ENCODE results near the gene RAD17.

The RAD17 gene

GRCh38 chr5:69454460-69455249 lies 85.0 kb downstream of the RAD17 start:
- TF ChIP-seq CREB1 (IDR thresholded peaks at IDR 0.05; ENCODE audit: low read depth) (no peak), USF1 (IDR thresholded peaks at IDR 0.05) (no peak), ZBTB7A (IDR thresholded peaks at IDR 0.05; ENCODE audit: low read depth) (no peak), EGR1 (IDR thresholded peaks at IDR 0.05) (no peak), YY1 (IDR thresholded peaks at IDR 0.05; ENCODE audit: low read depth) (no peak), TAF1 (IDR thresholded peaks at IDR 0.05; ENCODE audit: low read depth) (no peak), EP300 (IDR thresholded peaks at IDR 0.05; ENCODE audit: borderline replicate concordance) (no peak), MAX (IDR thresholded peaks at IDR 0.05) (no peak), TCF12 (IDR thresholded peaks at IDR 0.05; ENCODE audit: low read depth) (no peak), FOXM1 (IDR thresholded peaks at IDR 0.05; ENCODE audit: borderline replicate concordance, low read depth) (no peak), TEAD4 (IDR thresholded peaks at IDR 0.05) (no peak), CEBPB (IDR thresholded peaks at IDR 0.05) (no peak), REST (IDR thresholded peaks at IDR 0.05; ENCODE audit: low read depth) (no peak), RAD21 (IDR thresholded peaks at IDR 0.05; ENCODE audit: low read depth) (no peak), NFIC (IDR thresholded peaks at IDR 0.05) (no peak)

- no peak for TF ChIP-seq FOXM1 (IDR thresholded peaks at IDR 0.05; ENCODE audit: borderline replicate concordance, low read depth)
- no peak for TF ChIP-seq ZBTB7A (IDR thresholded peaks at IDR 0.05; ENCODE audit: low read depth)
- no peak for TF ChIP-seq USF1 (IDR thresholded peaks at IDR 0.05)
- no peak for TF ChIP-seq EP300 (IDR thresholded peaks at IDR 0.05; ENCODE audit: borderline replicate concordance)
- no peak for TF ChIP-seq NFIC (IDR thresholded peaks at IDR 0.05)
- no peak for TF ChIP-seq TAF1 (IDR thresholded peaks at IDR 0.05; ENCODE audit: low read depth)
- no peak for TF ChIP-seq MAX (IDR thresholded peaks at IDR 0.05)
- TF ChIP-seq TEAD4 (IDR thresholded peaks at IDR 0.05), result no peak
- no peak for TF ChIP-seq CEBPB (IDR thresholded peaks at IDR 0.05)
- TF ChIP-seq RAD21 (IDR thresholded peaks at IDR 0.05; ENCODE audit: low read depth), result no peak
- TF ChIP-seq CREB1 (IDR thresholded peaks at IDR 0.05; ENCODE audit: low read depth), result no peak
- TF ChIP-seq REST (IDR thresholded peaks at IDR 0.05; ENCODE audit: low read depth), result no peak
- no peak for TF ChIP-seq TCF12 (IDR thresholded peaks at IDR 0.05; ENCODE audit: low read depth)
- TF ChIP-seq YY1 (IDR thresholded peaks at IDR 0.05; ENCODE audit: low read depth), result no peak
These were observed 92.6 kb downstream of the RAD17 start for GRCh38 chr5:69462170-69462569.

Measured in Ishikawa (cell line).